PC-9 (cell line): ENCODE data around the gene ARFGAP3. TPM values are rescaled to one million over a fixed set of nuclear protein-coding genes. Genes with fewer than 3 reads are reported as not detected.

ENCODE experiments used
- BruUV-seq: library from RNA; stranded (reverse); fragments of 400-500 nt; replicated peaks from 2 replicates; lab custom pipeline; 2021; lab: Mats Ljungman, UMichigan
- CTCF ChIA-PET: fragments of 300-600 bp; sonication (Branson Sonifier 250); formaldehyde crosslinking; loops from one replicate; lab custom pipeline; 2022; ENCODE audit warnings: antibody characterized with exemption; lab: Charles Lee
- POLR2A ChIA-PET: fragments of 300-600 bp; sonication (Branson Sonifier 250); formaldehyde crosslinking; loops from one replicate; lab custom pipeline; 2022; ENCODE audit warnings: antibody characterized with exemption; ENCODE audit not compliant: unreplicated experiment; lab: Charles Lee
- DNase-seq, 2 experiments: peaks; one replicate each; pipeline versions ENCODE4 v3.0.0 to v3.0.0-alpha.2; 2015 to 2022; ENCODE audit warnings: mixed read lengths in 1 of 2
- H2AFZ ChIP-seq: fragments of 200-600 bp; sonication (generic); 2 replicates; pipeline ENCODE4 v1.8.1; 2017; ENCODE audit warnings: antibody characterized with exemption
- H3F3A ChIP-seq: fragments of 200-600 bp; sonication (generic); 2 replicates; pipeline ENCODE4 v1.8.1; 2017; ENCODE audit warnings: antibody characterized with exemption, mild to moderate bottlenecking, low read depth; ENCODE audit not compliant: insufficient read depth
- H3K27ac ChIP-seq: fragments of 200-600 bp; sonication (generic); 2 replicates; pipeline ENCODE4 v1.6.1; 2016; ENCODE audit warnings: mixed run types
- H3K27me3 ChIP-seq: fragments of 200-600 bp; sonication (generic); 2 replicates; pipeline ENCODE4 v1.6.1; 2016; ENCODE audit warnings: low read depth, mixed run types; ENCODE audit not compliant: insufficient read depth
- H3K36me3 ChIP-seq: fragments of 200-600 bp; sonication (generic); 2 replicates; pipeline ENCODE4 v1.6.1; 2016; ENCODE audit warnings: low read depth, mixed run types
- H3K4me1 ChIP-seq: fragments of 200-600 bp; sonication (generic); replicated peaks from 2 replicates; pipeline ENCODE4 v1.6.1; 2016; ENCODE audit warnings: mixed run types; ENCODE audit not compliant: insufficient read depth
- H3K4me2 ChIP-seq: fragments of 200-600 bp; sonication (generic); 2 replicates; pipeline ENCODE4 v1.6.1; 2017; ENCODE audit warnings: mixed run types
- H3K4me3 ChIP-seq: fragments of 200-600 bp; sonication (generic); 2 replicates; pipeline ENCODE4 v1.6.1; 2016; ENCODE audit warnings: mixed run types
- H3K79me2 ChIP-seq: fragments of 200-600 bp; sonication (generic); 2 replicates; pipeline ENCODE4 v1.6.1; 2017; ENCODE audit warnings: low read depth, mixed run types
- H3K9me2 ChIP-seq: fragments of 200-600 bp; sonication (generic); 2 replicates; pipeline ENCODE4 v1.8.1; 2017; ENCODE audit warnings: mild to moderate bottlenecking; ENCODE audit not compliant: insufficient read depth
- H3K9me3 ChIP-seq: fragments of 200-600 bp; sonication (generic); 2 replicates; pipeline ENCODE4 v1.8.1; 2016; ENCODE audit warnings: low read depth; ENCODE audit not compliant: insufficient read depth
- H4K20me1 ChIP-seq: fragments of 200-600 bp; sonication (generic); 2 replicates; pipeline ENCODE4 v1.8.1; 2017; ENCODE audit not compliant: insufficient read depth
- CTCF ChIP-seq: fragments of 200-600 bp; sonication (generic); conservative IDR thresholded peaks from 2 replicates; pipeline ENCODE4 v1.6.1; 2017; ENCODE audit warnings: mixed run types, antibody characterized with exemption, mild to moderate bottlenecking, moderate library complexity
- EZH2 ChIP-seq: fragments of 200-600 bp; sonication (generic); IDR thresholded peaks from 2 replicates; pipeline ENCODE4 v1.8.0; 2017; ENCODE audit warnings: antibody characterized with exemption, low read depth
- intact Hi-C: fragments of 100-400 bp; cut with micrococcal nuclease; formaldehyde crosslinking; loops from one replicate; pipeline ENCODE4 v1.10.0; 2022; ENCODE audit not compliant: unreplicated experiment
- total RNA-seq: library from RNA; stranded (reverse); gene quantifications from 2 replicates; pipeline ENCODE4 v1.2.3, GENCODE V29; 2021

ARFGAP3 gene
- total RNA-seq, 1 experiment from 2014 or later, result 29.1 TPM

DNA sequence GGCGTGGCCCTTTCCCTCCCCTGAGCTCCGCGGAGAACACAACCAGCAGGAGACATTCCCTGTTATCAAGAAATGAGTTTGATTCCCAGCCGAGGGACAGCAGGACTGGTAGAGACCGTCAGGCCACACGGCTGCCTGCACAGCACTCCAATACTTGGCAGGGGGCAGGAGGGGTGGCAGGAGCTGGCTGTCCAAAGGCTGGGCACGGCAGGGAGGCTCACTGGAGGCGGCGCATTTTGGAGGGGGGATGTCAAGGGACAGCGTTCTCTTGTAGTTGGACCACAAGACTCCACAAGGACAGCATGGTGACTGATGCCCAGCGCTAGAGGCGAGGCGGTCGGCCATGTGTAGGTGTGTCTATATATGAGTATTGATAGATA lies 69.7 kb downstream of the ARFGAP3 start:
- TF ChIP-seq EZH2, result no peak
- TF ChIP-seq CTCF, result no peak
- H3K79me2 ChIP-seq, result no peaks in the 10 kb centered on the region
- no TSS peak for BruUV-seq
- no peaks in the 10 kb centered on the region for H3K9me2 ChIP-seq
- intact Hi-C loops, result loop anchor here (10.0 kb wide), 1 partner anchor 447 kb away; no protein-coding TSS in a partner anchor
- H4K20me1 ChIP-seq, result no peaks in the 10 kb centered on the region
- H3K27ac ChIP-seq, result no peak overlapping the region
- no peak overlapping the region for H3K4me2 ChIP-seq
- ChIA-PET POLR2A (no interaction called here), CTCF (no interaction called here)
- H2AFZ ChIP-seq, result no peak overlapping the region
- no peak for DNase-seq
- no peaks in the 10 kb centered on the region for H3K27me3 ChIP-seq
- no peaks in the 10 kb centered on the region for H3K4me1 ChIP-seq
- H3K9me3 ChIP-seq, result no peaks in the 10 kb centered on the region
- no peak overlapping the region for H3K4me3 ChIP-seq
- H3K36me3 ChIP-seq, result no peaks in the 10 kb centered on the region
- H3F3A ChIP-seq, result 0 out of 2 replicates have a peak, but pooled peaks cover 3% of the 10 kb centered on the region

- intact Hi-C loops, result loop anchor here (10.0 kb wide), 1 partner anchor 448 kb away; no protein-coding TSS in a partner anchor
- CTCF ChIA-PET, result no interaction called here
- no peaks in the 10 kb centered on the region for H3K9me2 ChIP-seq
Measured at GRCh38 chr22:42786606-42787356, 70.3 kb downstream of the ARFGAP3 start.

More at GRCh38 chr22:42786606-42787356, 70.3 kb downstream of the ARFGAP3 start:
- Histone ChIP-seq H3F3A (0 out of 2 replicates have a peak, but pooled peaks cover 3% of the 10 kb centered on the region), H3K79me2 (no peaks in the 10 kb centered on the region), H3K36me3 (no peaks in the 10 kb centered on the region), H3K4me3 (no peak overlapping the region), H3K27me3 (no peaks in the 10 kb centered on the region), H3K9me3 (no peaks in the 10 kb centered on the region), H3K4me2 (no peak overlapping the region), H3K4me1 (no peaks in the 10 kb centered on the region), H3K27ac (no peak overlapping the region), H2AFZ (no peak overlapping the region), H4K20me1 (no peaks in the 10 kb centered on the region)
- DNase-seq, result no peak
- POLR2A ChIA-PET, result interaction anchor here (0.6 kb wide), 2 partner anchors 288 to 316 kb away, joined by 3 to 9 read pairs; no protein-coding TSS in a partner anchor
- TF ChIP-seq EZH2 (no peak), CTCF (no peak)
- no TSS peak for BruUV-seq
